Endothelial cell of umbilical vein (primary cell): ENCODE results near the gene ATXN10. TPM values are rescaled to one million over a fixed set of nuclear protein-coding genes. Genes with fewer than 3 reads are reported as not detected.

Experiments used
- BruUV-seq: library from RNA; stranded (reverse); fragments of 400-500 nt; replicated peaks from 2 replicates; lab custom pipeline; 2021; lab: Mats Ljungman, UMichigan
- CTCF ChIA-PET: fragments of 300-600, 350-600 bp; sonication (Branson Sonifier 250); formaldehyde crosslinking; loops from one replicate; lab custom pipeline; 2021; ENCODE audit warnings: antibody characterized with exemption, inconsistent platforms; lab: Charles Lee
- POLR2A ChIA-PET: fragments of 300-600, 350-600 bp; sonication (Branson Sonifier 250); formaldehyde crosslinking; loops from one replicate; lab custom pipeline; 2021; ENCODE audit warnings: antibody characterized with exemption, inconsistent platforms; lab: Charles Lee
- DNase-seq: peaks from one replicate; pipeline ENCODE4 v3.0.0-alpha.2; 2011; ENCODE audit warnings: low read depth, low spot score
- FAIRE-seq: peaks from 2 replicates; lab custom pipeline; 2011; peaks lifted over from hg19 to GRCh38; lab: Jason Lieb, UNC
- H2AFZ ChIP-seq: 2 replicates; pipeline ENCODE4 v1.6.0; 2012; ENCODE audit warnings: low read depth, low read length, control low read depth, inconsistent platforms
- H3K27ac ChIP-seq: 2 replicates; pipeline ENCODE4 v1.5.1; 2011; ENCODE audit warnings: low read depth, mild to moderate bottlenecking, control low read depth, low read length, moderate library complexity; ENCODE audit not compliant: insufficient read depth
- H3K27me3 ChIP-seq, 2 experiments: 2 replicates each; pipeline versions ENCODE4 v1.6.0 to v1.6.1; 2011; ENCODE audit warnings: low read length in 2 of 2, mixed read lengths in 1 of 2; ENCODE audit not compliant: control insufficient read depth in 2 of 2, insufficient read depth in 2 of 2
- H3K36me3 ChIP-seq, 2 experiments: 2 replicates in 1 of 2; 3 replicates in 1 of 2; pipeline ENCODE4 v1.5.1; 2011; ENCODE audit warnings: low read length in 2 of 2, mild to moderate bottlenecking in 1 of 2, moderate library complexity in 1 of 2; ENCODE audit not compliant: control insufficient read depth in 2 of 2, insufficient read depth in 2 of 2; ENCODE audit errors: extremely low read depth in 1 of 2
- H3K4me1 ChIP-seq: 3 replicates; pipeline ENCODE4 v1.5.1; 2011; ENCODE audit warnings: mild to moderate bottlenecking, low read length; ENCODE audit not compliant: control insufficient read depth, insufficient read depth; ENCODE audit errors: extremely low read depth
- H3K4me2 ChIP-seq: 2 replicates; pipeline ENCODE4 v1.6.1; 2011; ENCODE audit warnings: low read length, control low read depth, mixed read lengths; ENCODE audit not compliant: insufficient read depth
- H3K4me3 ChIP-seq, 3 experiments: fragments of 200-600 bp in 1 of 3; sonication (generic), shearing (Covaris generic) in 1 of 3; replicated peaks in 1 of 3; 2 replicates each; pipeline ENCODE4 v1.5.1; 2011 to 2016; ENCODE audit warnings: control low read depth in 3 of 3, low read length in 3 of 3, mild to moderate bottlenecking in 2 of 3, inconsistent platforms in 1 of 3, low read depth in 1 of 3, moderate library complexity in 1 of 3; ENCODE audit not compliant: insufficient read depth in 1 of 3
- H3K79me2 ChIP-seq: 2 replicates; pipeline ENCODE4 v1.6.0; 2012; ENCODE audit warnings: low read length, inconsistent platforms; ENCODE audit not compliant: control insufficient read depth, insufficient read depth
- H3K9ac ChIP-seq: replicated peaks from 2 replicates; pipeline ENCODE3; 2011; ENCODE audit warnings: low read length, control low read depth; ENCODE audit not compliant: insufficient read depth; ENCODE audit errors: extremely low read depth
- H3K9me1 ChIP-seq: replicated peaks from 3 replicates; pipeline ENCODE4 v1.6.0; 2011; ENCODE audit warnings: mild to moderate bottlenecking, low read length; ENCODE audit not compliant: control insufficient read depth, insufficient read depth; ENCODE audit errors: extremely low read depth
- H3K9me3 ChIP-seq: replicated peaks from 2 replicates; pipeline ENCODE4 v1.5.1; 2012; ENCODE audit warnings: low read length, inconsistent platforms; ENCODE audit not compliant: control insufficient read depth, insufficient read depth
- H4K20me1 ChIP-seq: replicated peaks from 2 replicates; pipeline ENCODE3; 2011; ENCODE audit warnings: mild to moderate bottlenecking, low read length; ENCODE audit not compliant: control insufficient read depth, insufficient read depth; ENCODE audit errors: extremely low read depth
- EZH2 ChIP-seq: IDR thresholded peaks from 2 replicates; pipeline ENCODE4 v1.6.1; 2012; ENCODE audit warnings: borderline replicate concordance, low read depth, mild to moderate bottlenecking, moderate library complexity, low read length, inconsistent platforms; ENCODE audit not compliant: severe bottlenecking
- FOS ChIP-seq: IDR thresholded peaks from 2 replicates; pipeline ENCODE4 v1.6.1; 2011; ENCODE audit warnings: mild to moderate bottlenecking, low read length, moderate library complexity, borderline replicate concordance; ENCODE audit not compliant: insufficient read depth
- GATA2 ChIP-seq: IDR thresholded peaks from 2 replicates; pipeline ENCODE4 v1.7.0; 2011; ENCODE audit warnings: low read depth, mild to moderate bottlenecking, moderate library complexity, mixed read lengths, low read length; ENCODE audit not compliant: insufficient read length, insufficient read depth
- JUN ChIP-seq: IDR thresholded peaks from 2 replicates; pipeline ENCODE4 v1.6.1; 2011; ENCODE audit warnings: borderline replicate concordance, low read depth; ENCODE audit not compliant: insufficient read length, insufficient read depth
- MYC ChIP-seq: IDR thresholded peaks from one replicate; pipeline ENCODE4 v1.6.1; 2011; ENCODE audit warnings: mild to moderate bottlenecking, low read depth, low read length
- POLR2A ChIP-seq: IDR thresholded peaks from 2 replicates; pipeline ENCODE4 v1.6.1; 2012; ENCODE audit warnings: low read depth, mild to moderate bottlenecking, control low read depth, low read length
- POLR2AphosphoS5 ChIP-seq: IDR thresholded peaks from 2 replicates; pipeline ENCODE4 v1.6.1; 2012; ENCODE audit warnings: low read depth, mild to moderate bottlenecking, control low read depth, low read length, moderate library complexity; ENCODE audit not compliant: insufficient read depth
- dilution Hi-C: fragments of 300-500 bp; cut with MboI; formaldehyde crosslinking; loops from one replicate; pipeline ENCODE4 v1.15.0; 2019; ENCODE audit warnings: low sequenced_read_pairs; ENCODE audit not compliant: extremely low pct_ligation_motif_present
- intact Hi-C: fragments of 100-400 bp; cut with micrococcal nuclease; formaldehyde crosslinking; loops from one replicate; pipeline ENCODE4 v1.10.0; 2022
- polyA plus RNA-seq, 4 experiments: library from polyadenylated mRNA; depleted of rRNA in 3 of 4; stranded (reverse) in 3 of 4; unstranded in 1 of 4; fragments of >200 nt; gene quantifications; 2 replicates each; pipeline versions ENCODE4 v1.2.1 to v1.2.3, GENCODE V29; 2011 to 2012; ENCODE audit warnings: missing spikeins in 1 of 4
- total RNA-seq: library from RNA; stranded (reverse); gene quantifications from 2 replicates; pipeline ENCODE4 v1.2.3, GENCODE V29; 2021
- TF ChIP-seq, protein P1 (sequence below), 2 donors: IDR thresholded peaks; 1 replicate in 1 of 2; 2 replicates in 1 of 2; pipeline ENCODE4 v1.5.1; 2011; ENCODE audit warnings: low read length in 2 of 2, mild to moderate bottlenecking in 2 of 2, moderate library complexity in 2 of 2, control low read depth in 1 of 2, inconsistent platforms in 1 of 2, low read depth in 1 of 2; ENCODE audit not compliant: insufficient read depth in 1 of 2; ENCODE audit errors: extremely low read depth in 1 of 2
- TF ChIP-seq, protein P2 (sequence below): IDR thresholded peaks from 2 replicates; pipeline ENCODE4 v1.6.1; 2011; ENCODE audit not compliant: insufficient read depth, insufficient read length

The ATXN10 gene
- total and polyA plus RNA-seq, 2 donors (not counting 3 experiments of a cell fraction or from before 2014, with no cell fraction given) = 73.2 to 91.9 TPM

DNA sequence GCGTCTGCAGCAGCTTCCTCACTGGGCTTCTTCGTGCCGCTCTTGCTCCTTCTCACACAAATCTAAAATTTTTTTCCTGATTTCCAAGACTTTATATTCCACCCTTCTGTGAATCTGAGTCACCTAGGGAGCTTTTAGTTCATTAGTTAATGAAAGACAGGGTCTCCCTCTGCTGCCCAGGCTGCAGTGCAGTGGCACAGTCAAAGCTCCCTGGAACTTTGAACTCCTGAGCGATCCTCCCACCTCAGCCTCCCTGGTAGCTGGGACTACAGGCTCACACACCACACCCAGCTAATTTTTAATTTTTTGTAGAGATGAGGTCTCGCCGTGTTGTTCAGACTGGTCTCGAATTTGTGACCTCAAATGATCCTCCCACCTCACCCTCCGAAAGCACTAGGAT lies 116.9 kb downstream of the ATXN10 start:
- DNase-seq = no peak
- Histone ChIP-seq H3K4me1 (no peaks in the 10 kb centered on the region), H4K20me1 (peaks cover 4% of the 10 kb centered on the region), H3K9ac (no peak overlapping the region), H3K4me3 (no peak overlapping the region), H3K36me3 (no peaks in the 10 kb centered on the region), H2AFZ (no peak overlapping the region), H3K9me1 (no peaks in the 10 kb centered on the region), H3K27ac (no peak overlapping the region), H3K79me2 (peaks cover 4% of the 10 kb centered on the region), H3K27me3 (no peaks in the 10 kb centered on the region), H3K4me2 (no peak overlapping the region), H3K9me3 (no peaks in the 10 kb centered on the region)
- dilution Hi-C loops (no loop called here), intact Hi-C loops (no loop called here)
- no TSS peak for BruUV-seq
- no peak for FAIRE-seq
- ChIA-PET POLR2A (no interaction called here), CTCF (interaction anchor here (1.4 kb wide), 1 partner anchor 70 kb away, joined by 3 read pairs; no protein-coding TSS in a partner anchor)
- no peak for TF ChIP-seq GATA2
- TF ChIP-seq, protein P1, sequence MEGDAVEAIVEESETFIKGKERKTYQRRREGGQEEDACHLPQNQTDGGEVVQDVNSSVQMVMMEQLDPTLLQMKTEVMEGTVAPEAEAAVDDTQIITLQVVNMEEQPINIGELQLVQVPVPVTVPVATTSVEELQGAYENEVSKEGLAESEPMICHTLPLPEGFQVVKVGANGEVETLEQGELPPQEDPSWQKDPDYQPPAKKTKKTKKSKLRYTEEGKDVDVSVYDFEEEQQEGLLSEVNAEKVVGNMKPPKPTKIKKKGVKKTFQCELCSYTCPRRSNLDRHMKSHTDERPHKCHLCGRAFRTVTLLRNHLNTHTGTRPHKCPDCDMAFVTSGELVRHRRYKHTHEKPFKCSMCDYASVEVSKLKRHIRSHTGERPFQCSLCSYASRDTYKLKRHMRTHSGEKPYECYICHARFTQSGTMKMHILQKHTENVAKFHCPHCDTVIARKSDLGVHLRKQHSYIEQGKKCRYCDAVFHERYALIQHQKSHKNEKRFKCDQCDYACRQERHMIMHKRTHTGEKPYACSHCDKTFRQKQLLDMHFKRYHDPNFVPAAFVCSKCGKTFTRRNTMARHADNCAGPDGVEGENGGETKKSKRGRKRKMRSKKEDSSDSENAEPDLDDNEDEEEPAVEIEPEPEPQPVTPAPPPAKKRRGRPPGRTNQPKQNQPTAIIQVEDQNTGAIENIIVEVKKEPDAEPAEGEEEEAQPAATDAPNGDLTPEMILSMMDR (IDR thresholded peaks at IDR 0.05; ENCODE audit: extremely low read depth in 1 of 2, insufficient read depth in 1 of 2, low read depth in 1 of 2, low read length in 2 of 2) = no peak
- TF ChIP-seq MYC = no peak
- no peak for TF ChIP-seq JUN
- no peak for TF ChIP-seq POLR2AphosphoS5
- TF ChIP-seq FOS = no peak
- no peak for TF ChIP-seq POLR2A
- no peak for TF ChIP-seq EZH2
- TF ChIP-seq, protein P2, sequence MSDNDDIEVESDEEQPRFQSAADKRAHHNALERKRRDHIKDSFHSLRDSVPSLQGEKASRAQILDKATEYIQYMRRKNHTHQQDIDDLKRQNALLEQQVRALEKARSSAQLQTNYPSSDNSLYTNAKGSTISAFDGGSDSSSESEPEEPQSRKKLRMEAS = no peak
